ENCODE results near the gene DOCK11. TPM values are rescaled to one million over a fixed set of nuclear protein-coding genes. Genes with fewer than 3 reads are reported as not detected.
A peak's percentile ranks its signal among the peaks of the same experiment; 100 is the strongest.

The DOCK11 gene
- polyA plus RNA-seq, 1 of the 3 experiments (the other 2 are of a cell fraction): 34.8 TPM

DNA sequence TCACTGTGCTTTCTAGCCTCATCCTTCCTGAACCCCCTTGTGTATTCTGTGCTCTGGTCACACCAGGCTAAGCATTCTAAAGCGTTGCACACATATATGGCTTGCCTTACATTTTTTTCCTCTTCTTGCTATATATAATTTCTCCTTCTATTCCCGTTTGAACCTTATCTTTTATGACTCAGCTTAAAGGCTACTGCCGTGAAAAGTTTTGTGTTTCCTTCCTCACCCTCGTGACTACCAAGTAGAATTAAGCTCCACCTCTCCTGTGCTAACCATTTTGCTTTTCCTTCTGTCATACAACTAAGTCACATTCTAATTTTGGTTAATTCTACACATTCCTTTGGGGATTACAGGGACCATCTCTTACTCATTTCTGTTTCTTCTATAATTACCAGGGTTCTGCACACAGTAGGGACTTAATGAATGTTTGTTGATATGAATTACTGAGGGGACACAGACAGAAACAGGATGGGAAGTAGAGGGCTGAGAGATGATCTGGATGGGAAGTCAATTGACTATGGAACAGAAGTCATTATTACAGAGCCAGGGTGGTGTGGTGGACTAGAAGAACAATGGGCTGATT, 67.1 kb downstream of the DOCK11 start:
- peaks cover 0 to under 1% of the 10 kb centered on the region in 2 experiments for H3K36me3 ChIP-seq (replicated peaks in 1 of 2; ENCODE audit: control insufficient read depth in 1 of 2, insufficient read depth in 2 of 2, low read length in 1 of 2)
- H3K27me3 ChIP-seq (ENCODE audit: insufficient read depth): 0 out of 2 replicates have a peak, but pooled peaks cover 5% of the 10 kb centered on the region
- no peak for DNase-seq
- H3K27ac ChIP-seq (ENCODE audit: low read depth in 2 of 2, low read length in 1 of 2): peak overlapping the region in 1 of 2 experiments; percentile 5; a peak in 1 of 4 replicates
- H3K9me3 ChIP-seq: no peaks in the 10 kb centered on the region
- WGBS (ENCODE audit: low lambda C conversion rate): 29% methylated on average over 4 of the region's 4 CpGs
- H3K9ac ChIP-seq: no peak overlapping the region
- no peaks in the 10 kb centered on the region for H3K4me1 ChIP-seq (ENCODE audit: control insufficient read depth in 1 of 2, insufficient read depth in 2 of 2, low read depth in 1 of 2, low read length in 1 of 2)
- H4K20me1 ChIP-seq (ENCODE audit: insufficient read depth): no peaks in the 10 kb centered on the region
- TF ChIP-seq FOSL2 (IDR thresholded peaks at IDR 0.05; ENCODE audit: borderline replicate concordance, low read depth) (no peak), SMC3 (IDR thresholded peaks at IDR 0.05; ENCODE audit: low read depth, low read length) (no peak), FOXJ3 (CRISPR knock-in tag; IDR thresholded peaks at IDR 0.05) (no peak), ZBTB33 (IDR thresholded peaks at IDR 0.05; ENCODE audit: borderline replicate concordance, low read depth) (no peak), SIN3A (IDR thresholded peaks at IDR 0.05; ENCODE audit: borderline replicate concordance, low read depth, low read length) (no peak), GATA2 (CRISPR knock-in tag; IDR thresholded peaks at IDR 0.05) (no peak), EP300 (IDR thresholded peaks at IDR 0.05; ENCODE audit: borderline replicate concordance in 1 of 2, low read depth in 1 of 2, low read length in 1 of 2) (no peak), YY1 (IDR thresholded peaks at IDR 0.05; ENCODE audit: low read depth) (no peak), MEF2A (IDR thresholded peaks at IDR 0.05; ENCODE audit: borderline replicate concordance, low read depth) (no peak), IRF3 (IDR thresholded peaks at IDR 0.05; ENCODE audit: low read depth, low read length) (no peak), TEAD4 (IDR thresholded peaks at IDR 0.05; ENCODE audit: borderline replicate concordance, insufficient read depth) (no peak), FOXM1 (IDR thresholded peaks at IDR 0.05; ENCODE audit: low read depth) (no peak), TCF12 (IDR thresholded peaks at IDR 0.05) (no peak), USF2 (IDR thresholded peaks at IDR 0.05; ENCODE audit: borderline replicate concordance, low read depth, low read length) (no peak), JUND (IDR thresholded peaks at IDR 0.05) (no peak), CHD2 (IDR thresholded peaks at IDR 0.05; ENCODE audit: low read length, partially characterized antibody) (no peak)
- TF ChIP-seq, protein P1, sequence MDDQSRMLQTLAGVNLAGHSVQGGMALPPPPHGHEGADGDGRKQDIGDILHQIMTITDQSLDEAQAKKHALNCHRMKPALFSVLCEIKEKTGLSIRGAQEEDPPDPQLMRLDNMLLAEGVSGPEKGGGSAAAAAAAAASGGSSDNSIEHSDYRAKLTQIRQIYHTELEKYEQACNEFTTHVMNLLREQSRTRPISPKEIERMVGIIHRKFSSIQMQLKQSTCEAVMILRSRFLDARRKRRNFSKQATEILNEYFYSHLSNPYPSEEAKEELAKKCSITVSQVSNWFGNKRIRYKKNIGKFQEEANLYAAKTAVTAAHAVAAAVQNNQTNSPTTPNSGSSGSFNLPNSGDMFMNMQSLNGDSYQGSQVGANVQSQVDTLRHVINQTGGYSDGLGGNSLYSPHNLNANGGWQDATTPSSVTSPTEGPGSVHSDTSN (IDR thresholded peaks at IDR 0.05): no peak
- TF ChIP-seq, protein P2, sequence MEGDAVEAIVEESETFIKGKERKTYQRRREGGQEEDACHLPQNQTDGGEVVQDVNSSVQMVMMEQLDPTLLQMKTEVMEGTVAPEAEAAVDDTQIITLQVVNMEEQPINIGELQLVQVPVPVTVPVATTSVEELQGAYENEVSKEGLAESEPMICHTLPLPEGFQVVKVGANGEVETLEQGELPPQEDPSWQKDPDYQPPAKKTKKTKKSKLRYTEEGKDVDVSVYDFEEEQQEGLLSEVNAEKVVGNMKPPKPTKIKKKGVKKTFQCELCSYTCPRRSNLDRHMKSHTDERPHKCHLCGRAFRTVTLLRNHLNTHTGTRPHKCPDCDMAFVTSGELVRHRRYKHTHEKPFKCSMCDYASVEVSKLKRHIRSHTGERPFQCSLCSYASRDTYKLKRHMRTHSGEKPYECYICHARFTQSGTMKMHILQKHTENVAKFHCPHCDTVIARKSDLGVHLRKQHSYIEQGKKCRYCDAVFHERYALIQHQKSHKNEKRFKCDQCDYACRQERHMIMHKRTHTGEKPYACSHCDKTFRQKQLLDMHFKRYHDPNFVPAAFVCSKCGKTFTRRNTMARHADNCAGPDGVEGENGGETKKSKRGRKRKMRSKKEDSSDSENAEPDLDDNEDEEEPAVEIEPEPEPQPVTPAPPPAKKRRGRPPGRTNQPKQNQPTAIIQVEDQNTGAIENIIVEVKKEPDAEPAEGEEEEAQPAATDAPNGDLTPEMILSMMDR (IDR thresholded peaks at IDR 0.05): no peak
- TF ChIP-seq, protein P3, sequence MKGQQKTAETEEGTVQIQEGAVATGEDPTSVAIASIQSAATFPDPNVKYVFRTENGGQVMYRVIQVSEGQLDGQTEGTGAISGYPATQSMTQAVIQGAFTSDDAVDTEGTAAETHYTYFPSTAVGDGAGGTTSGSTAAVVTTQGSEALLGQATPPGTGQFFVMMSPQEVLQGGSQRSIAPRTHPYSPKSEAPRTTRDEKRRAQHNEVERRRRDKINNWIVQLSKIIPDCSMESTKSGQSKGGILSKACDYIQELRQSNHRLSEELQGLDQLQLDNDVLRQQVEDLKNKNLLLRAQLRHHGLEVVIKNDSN (IDR thresholded peaks at IDR 0.05; ENCODE audit: borderline replicate concordance, low read depth): no peak
- H3K9me2 ChIP-seq: no peaks in the 10 kb centered on the region
- POLR2A ChIA-PET: no interaction called here
- no peak overlapping the region for H3K4me2 ChIP-seq
- CTCF ChIA-PET: no interaction called here
- H3K79me2 ChIP-seq (ENCODE audit: insufficient read depth): no peaks in the 10 kb centered on the region
- peaks cover 21% of the 10 kb centered on the region for H3F3A ChIP-seq (replicated peaks; ENCODE audit: insufficient read depth)
- H3K4me3 ChIP-seq (ENCODE audit: low read depth in 2 of 2, low read length in 1 of 2): no peak overlapping the region
- no peak overlapping the region for H2AFZ ChIP-seq (ENCODE audit: low read depth)
